ENCODE measurements around the gene DLK2. TPM values are rescaled to one million over a fixed set of nuclear protein-coding genes. Genes with fewer than 3 reads are reported as not detected.
"Not testable (repeated sequence)": the region's sequence is repeated elsewhere in the genome, so short reads cannot be mapped to it uniquely, and the experiment has no call there.

The DLK2 gene
- total RNA-seq, 1 donor from 2014 or later, result not detected

DNA sequence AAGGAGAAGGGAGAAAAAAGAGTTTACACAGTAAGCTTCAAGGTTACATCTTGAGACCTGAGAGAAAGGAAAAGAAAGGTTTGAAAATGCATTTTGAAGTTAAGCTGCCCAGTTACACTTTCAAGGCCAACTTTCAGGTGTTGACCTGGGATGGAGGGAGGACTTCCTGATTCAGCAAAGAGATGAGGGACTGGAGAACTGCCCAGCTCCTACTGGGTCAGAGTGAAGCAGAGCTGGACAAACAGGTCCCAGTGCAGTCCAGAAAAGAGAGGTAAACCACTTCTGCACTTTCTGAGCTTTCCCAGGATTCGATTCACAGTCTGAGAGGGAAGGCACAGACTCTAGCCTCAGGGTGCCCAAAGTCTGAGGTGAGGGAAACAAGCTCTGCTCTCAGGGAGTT is 16.1 kb upstream of the DLK2 start:
- TF ChIP-seq, protein P1, sequence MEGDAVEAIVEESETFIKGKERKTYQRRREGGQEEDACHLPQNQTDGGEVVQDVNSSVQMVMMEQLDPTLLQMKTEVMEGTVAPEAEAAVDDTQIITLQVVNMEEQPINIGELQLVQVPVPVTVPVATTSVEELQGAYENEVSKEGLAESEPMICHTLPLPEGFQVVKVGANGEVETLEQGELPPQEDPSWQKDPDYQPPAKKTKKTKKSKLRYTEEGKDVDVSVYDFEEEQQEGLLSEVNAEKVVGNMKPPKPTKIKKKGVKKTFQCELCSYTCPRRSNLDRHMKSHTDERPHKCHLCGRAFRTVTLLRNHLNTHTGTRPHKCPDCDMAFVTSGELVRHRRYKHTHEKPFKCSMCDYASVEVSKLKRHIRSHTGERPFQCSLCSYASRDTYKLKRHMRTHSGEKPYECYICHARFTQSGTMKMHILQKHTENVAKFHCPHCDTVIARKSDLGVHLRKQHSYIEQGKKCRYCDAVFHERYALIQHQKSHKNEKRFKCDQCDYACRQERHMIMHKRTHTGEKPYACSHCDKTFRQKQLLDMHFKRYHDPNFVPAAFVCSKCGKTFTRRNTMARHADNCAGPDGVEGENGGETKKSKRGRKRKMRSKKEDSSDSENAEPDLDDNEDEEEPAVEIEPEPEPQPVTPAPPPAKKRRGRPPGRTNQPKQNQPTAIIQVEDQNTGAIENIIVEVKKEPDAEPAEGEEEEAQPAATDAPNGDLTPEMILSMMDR (IDR thresholded peaks at IDR 0.05), result no peak
- Histone ChIP-seq H3K27me3 (no peaks in the 10 kb centered on the region), H3K36me3 (no peaks in the 10 kb centered on the region), H3K4me3 (no peak overlapping the region), H3K9me3 (no peaks in the 10 kb centered on the region), H3K27ac (no peak overlapping the region), H3K4me1 (no peaks in the 10 kb centered on the region)
- no peak for DNase-seq (ENCODE audit: low spot score in 2 of 2)
- intact Hi-C loops (cut with DNase I), result no loop called here

DNA sequence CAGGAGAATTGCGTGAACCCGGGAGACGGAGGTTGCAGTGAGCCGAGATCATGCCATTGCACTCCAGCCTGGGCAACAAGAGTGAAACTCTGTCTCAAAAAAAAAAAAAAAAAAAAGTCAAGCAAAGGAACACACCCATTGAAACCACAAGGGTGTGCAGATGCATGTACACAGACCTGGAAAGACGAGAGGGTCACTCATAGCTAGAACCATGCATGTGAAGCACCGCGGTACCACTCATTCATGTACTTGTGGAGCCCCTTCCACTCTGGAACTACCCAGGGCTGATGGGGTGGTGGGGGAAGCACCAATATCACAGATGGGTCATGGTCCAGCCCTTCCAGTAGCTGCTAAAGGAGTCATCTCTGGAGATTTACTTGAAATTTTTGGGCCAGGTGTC is 14.6 kb upstream of the DLK2 start:
- no peaks in the 10 kb centered on the region for H3K36me3 ChIP-seq
- no peaks in the 10 kb centered on the region for H3K9me3 ChIP-seq
- intact Hi-C loops (cut with DNase I), result no loop called here
- no peak overlapping the region for H3K27ac ChIP-seq
- H3K4me3 ChIP-seq, result no peak overlapping the region
- H3K4me1 ChIP-seq, result no peaks in the 10 kb centered on the region
- TF ChIP-seq, protein P1 (IDR thresholded peaks at IDR 0.05), result no peak
- no peak for DNase-seq (ENCODE audit: low spot score in 2 of 2)
- H3K27me3 ChIP-seq, result no peaks in the 10 kb centered on the region

DNA sequence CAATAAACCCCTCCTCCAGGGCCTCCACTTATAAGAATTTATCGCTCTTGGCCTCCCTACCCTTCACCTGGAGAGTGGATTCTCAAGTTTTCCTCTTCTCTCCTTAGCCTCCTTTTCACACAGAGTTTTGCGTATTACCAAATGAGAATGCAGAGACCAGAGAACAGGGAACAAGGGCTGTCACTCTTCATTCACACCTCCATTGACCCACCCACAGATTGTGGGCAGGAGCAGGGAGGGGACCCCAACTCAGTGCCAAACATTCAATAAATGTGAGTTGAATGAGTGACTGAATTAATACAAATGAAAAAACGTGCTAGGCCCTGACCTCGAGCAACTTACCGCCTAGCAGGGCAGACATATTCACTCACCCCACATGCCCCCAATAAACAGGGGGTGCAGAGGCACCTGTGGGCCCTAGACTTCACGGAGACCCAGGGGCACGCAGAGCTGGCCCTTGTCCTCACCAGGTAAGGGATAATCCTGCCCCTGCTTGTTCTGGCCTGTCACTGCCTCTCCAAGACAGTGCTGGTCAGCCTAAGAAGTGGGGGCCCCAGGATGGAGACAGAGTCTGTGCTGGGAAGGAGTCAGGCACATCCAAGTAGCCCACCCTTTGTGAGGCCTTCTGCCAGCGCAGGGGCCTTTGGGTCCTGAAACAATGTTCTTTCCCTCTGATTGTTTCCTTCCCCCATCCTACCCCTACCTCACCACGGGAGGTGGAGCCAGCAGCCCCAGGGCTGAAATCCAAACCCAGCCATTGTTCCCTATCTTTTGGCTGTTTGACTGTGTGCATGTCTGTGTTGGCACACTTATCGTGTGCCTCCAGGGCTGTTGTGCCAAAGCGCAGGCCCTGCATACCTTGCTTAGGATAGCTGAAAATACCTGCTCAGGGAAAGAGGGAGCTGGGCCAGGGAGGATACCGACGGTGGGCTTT is 13.7 kb upstream of the DLK2 start:
- no peaks in the 10 kb centered on the region for H3K9me3 ChIP-seq
- intact Hi-C loops (cut with DNase I), result no loop called here
- TF ChIP-seq, protein P1 (IDR thresholded peaks at IDR 0.05), result no peak
- no peaks in the 10 kb centered on the region for H3K36me3 ChIP-seq
- H3K27ac ChIP-seq, result no peak overlapping the region
- H3K4me3 ChIP-seq, result no peak overlapping the region
- H3K27me3 ChIP-seq, result no peaks in the 10 kb centered on the region
- H3K4me1 ChIP-seq, result no peaks in the 10 kb centered on the region
- DNase-seq (ENCODE audit: low spot score in 2 of 2), result no peak

DNA sequence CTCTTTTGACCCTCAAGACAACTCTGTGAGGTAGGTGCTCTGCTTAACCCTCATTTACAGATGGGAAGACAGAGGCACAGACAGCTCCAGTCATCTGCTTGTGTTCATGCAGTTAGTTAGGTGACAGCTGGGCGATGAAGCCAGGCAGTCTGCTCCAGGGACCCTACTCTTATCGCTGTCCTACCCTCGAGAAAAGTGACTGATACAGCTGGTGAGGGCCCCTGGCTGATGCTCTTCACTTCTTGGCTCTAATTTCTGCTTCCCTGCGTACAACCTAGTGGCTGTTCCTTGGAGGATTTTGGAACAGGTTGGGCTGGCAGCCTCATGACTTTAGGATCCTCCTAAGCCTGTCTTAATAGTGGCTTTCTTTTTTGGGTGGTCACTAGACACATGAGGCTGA is 12.9 kb upstream of the DLK2 start:
- DNase-seq (ENCODE audit: low spot score in 2 of 2), result no peak
- Histone ChIP-seq H3K27me3 (no peaks in the 10 kb centered on the region), H3K9me3 (no peaks in the 10 kb centered on the region), H3K27ac (no peak overlapping the region), H3K36me3 (no peaks in the 10 kb centered on the region), H3K4me1 (no peaks in the 10 kb centered on the region), H3K4me3 (no peak overlapping the region)
- intact Hi-C loops (cut with DNase I), result no loop called here
- TF ChIP-seq, protein P1 (IDR thresholded peaks at IDR 0.05), result no peak

- Histone ChIP-seq H3K36me3 (no peaks in the 10 kb centered on the region), H3K27ac (no peak overlapping the region), H3K27me3 (no peaks in the 10 kb centered on the region), H3K4me1 (no peaks in the 10 kb centered on the region), H3K4me3 (no peak overlapping the region), H3K9me3 (no peaks in the 10 kb centered on the region)
- TF ChIP-seq, protein P1 (IDR thresholded peaks at IDR 0.05), result no peak
- no peak for DNase-seq (ENCODE audit: low spot score in 2 of 2)
- intact Hi-C loops (cut with DNase I), result no loop called here
Measured at GRCh38 chr6:43467752-43468151, 12.4 kb upstream of the DLK2 start.

- H3K27ac ChIP-seq; H3K9me3 ChIP-seq; H3K36me3 ChIP-seq; H3K4me1 ChIP-seq; H3K27me3 ChIP-seq; intact Hi-C loops (cut with DNase I); DNase-seq (ENCODE audit: low spot score in 2 of 2); H3K4me3 ChIP-seq: not testable (repeated sequence)
Measured at GRCh38 chr6:43467265-43467664, 11.9 kb upstream of the DLK2 start.

All from ascending aorta (tissue), 2 donors.